Choroid plexus epithelial cell (primary cell): Measurements from ENCODE around the gene PODN.

Experiments
- DNase-seq: peaks from one replicate; pipeline ENCODE4 v3.0.0-alpha.2; 2010; ENCODE audit warnings: low read depth
- H3K4me3 ChIP-seq: 2 replicates; pipeline ENCODE4 v1.5.1; 2011; ENCODE audit warnings: low read depth, mild to moderate bottlenecking, control low read depth, low read length, moderate library complexity
- CTCF ChIP-seq: conservative IDR thresholded peaks from 2 replicates; pipeline ENCODE4 v1.5.1; 2011; ENCODE audit warnings: low read depth, mild to moderate bottlenecking, control low read depth, inconsistent platforms, low read length, moderate library complexity

The PODN gene

DNA sequence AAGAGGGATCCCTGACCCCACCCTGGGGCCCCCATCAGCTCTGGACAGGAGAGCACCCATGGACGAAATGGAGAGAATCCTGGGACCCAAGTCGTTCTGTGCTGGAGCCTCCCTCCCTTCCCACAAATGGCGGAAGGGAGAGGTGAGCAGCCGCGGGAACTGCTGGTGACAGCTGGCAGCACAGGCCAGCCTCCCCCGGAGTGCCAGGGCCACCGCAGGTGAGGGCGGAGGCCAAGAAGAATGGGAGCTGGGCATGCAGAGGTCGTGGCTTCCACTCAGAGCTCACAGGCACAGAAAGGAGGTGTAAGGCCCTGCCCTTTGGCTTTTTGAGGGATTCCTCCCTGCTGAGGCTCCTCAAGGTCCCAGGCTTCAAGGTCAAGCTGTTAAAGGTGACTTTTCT, 55.8 kb downstream of the PODN start:
- H3K4me3 ChIP-seq, result no peak overlapping the region
- no peak for TF ChIP-seq CTCF
- no peak for DNase-seq

DNA sequence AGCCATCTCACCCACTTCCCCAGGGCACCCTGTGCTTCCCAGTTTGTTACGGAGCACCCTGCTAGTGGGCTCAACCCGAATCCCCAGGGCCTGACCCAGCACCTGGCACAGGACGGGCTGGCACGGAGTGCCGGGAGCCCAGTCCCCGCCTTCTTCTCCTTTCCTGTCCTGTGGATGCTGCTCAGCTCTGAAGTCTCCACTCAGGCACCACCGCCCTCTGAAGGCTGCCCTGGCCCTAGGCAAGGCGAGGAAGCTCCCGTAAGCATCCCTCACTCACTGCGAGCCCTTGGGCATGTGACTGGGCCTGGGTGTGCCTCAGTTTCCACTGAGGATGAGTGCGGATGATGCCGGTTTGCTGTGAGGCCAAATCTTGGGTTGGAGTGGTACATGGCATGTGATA, 58.6 kb downstream of the PODN start:
- DNase-seq, result no peak
- no peak overlapping the region for H3K4me3 ChIP-seq
- no peak for TF ChIP-seq CTCF

GRCh38 chr1:53121319-53122172, 59.5 kb downstream of the PODN start:
- DNase-seq, result peak; percentile 34
- TF ChIP-seq CTCF, result no peak
- no peak overlapping the region for H3K4me3 ChIP-seq

GRCh38 chr1:53122201-53122885, 60.3 kb downstream of the PODN start:
- no peak for DNase-seq
- no peak overlapping the region for H3K4me3 ChIP-seq
- no peak for TF ChIP-seq CTCF

DNA sequence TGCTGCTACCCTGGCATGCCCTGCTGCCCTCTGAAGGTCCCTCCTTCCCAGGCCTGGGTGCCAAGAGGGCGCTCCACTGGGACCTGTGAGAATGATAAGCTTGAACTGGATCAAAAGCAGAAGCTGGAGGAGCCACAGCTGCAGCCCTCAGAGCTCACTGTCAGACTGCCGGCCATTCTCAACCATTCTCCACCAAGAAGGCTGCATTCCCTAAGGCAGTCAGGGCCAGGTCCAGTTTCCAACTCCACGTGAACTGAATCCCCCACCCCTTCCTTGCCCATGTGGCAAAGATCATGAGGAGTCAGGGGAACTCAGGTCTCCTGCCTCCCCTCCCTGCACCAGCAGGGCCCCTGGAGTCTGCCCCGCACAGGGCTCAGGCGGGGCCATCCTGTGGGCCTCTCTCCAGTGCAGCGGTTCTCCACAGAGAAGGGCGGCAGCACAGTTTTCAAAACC, 61.0 kb downstream of the PODN start:
- H3K4me3 ChIP-seq, result no peak overlapping the region
- no peak for DNase-seq
- TF ChIP-seq CTCF, result no peak

DNA sequence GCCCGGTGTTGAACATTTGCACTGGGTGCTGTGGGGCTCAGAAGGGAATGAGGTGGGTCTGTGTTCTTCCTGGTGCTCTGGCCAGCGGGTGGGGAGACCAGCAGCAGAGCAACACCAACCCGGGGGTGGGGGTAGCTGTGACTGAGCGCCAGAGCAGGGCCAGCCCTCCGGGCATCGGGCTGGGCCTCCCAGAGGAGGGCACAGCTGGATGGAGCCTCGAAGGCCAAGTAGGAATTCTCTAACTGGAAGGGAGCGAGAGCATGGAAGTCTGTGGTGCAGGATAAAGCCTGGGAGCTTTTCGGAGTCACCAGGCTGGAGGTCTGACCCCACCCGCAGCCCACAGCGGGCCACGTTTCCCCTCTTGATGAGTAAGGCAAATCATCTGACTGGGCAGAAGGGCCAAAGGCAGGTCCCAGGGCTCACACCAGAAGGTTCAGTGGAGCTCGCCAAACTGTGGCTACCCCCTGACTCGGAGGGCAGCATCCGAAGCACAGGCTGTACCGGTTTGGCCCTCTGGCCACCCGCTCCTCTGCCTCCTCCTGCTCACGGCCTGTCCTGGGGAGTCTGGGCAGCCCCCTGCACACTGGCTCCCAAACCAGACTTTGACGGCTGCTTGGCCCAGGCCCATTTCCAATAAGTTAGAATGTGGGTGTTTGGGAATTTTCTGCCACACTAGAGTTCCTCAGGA, 61.6 kb downstream of the PODN start:
- no peak overlapping the region for H3K4me3 ChIP-seq
- no peak for DNase-seq
- TF ChIP-seq CTCF, result no peak
